GM23248 (cell line): Measurements from ENCODE around the gene TGM2.

Experiments
- EZH2 ChIP-seq: fragments of 200-600 bp; sonication (generic); IDR thresholded peaks from 2 replicates; pipeline ENCODE4 v1.6.1; 2018; ENCODE audit warnings: antibody characterized with exemption, mild to moderate bottlenecking; ENCODE audit not compliant: insufficient read depth, poor library complexity, severe bottlenecking
- EZH2phosphoT487 ChIP-seq: fragments of 200-600 bp; sonication (generic); IDR thresholded peaks from 2 replicates; pipeline ENCODE4 v1.6.1; 2018; ENCODE audit warnings: antibody characterized with exemption, moderate library complexity, mild to moderate bottlenecking, low read depth; ENCODE audit not compliant: insufficient read depth

DNA sequence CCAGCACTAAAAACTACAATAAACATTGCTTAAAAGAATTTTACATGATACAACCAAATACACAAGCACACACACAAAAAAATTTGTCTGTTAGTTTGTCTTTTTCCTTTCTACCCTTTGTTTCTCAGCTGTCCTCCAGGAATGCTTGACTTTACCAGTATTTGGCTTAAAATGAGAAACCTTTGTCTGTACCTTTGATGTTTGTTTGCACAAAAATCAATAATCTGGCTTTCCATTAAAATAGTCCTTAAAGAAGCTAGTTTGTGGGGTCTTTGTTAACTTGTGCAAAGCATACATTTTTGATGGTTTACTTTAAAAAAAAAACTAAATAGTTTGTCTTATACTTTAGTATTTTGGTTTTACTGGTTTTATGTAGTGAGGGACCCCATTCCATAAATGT, 82.2 kb downstream of the TGM2 start:
- no peak for TF ChIP-seq EZH2phosphoT487
- TF ChIP-seq EZH2 = no peak
